Measurements from ENCODE around the gene TXNDC16. TPM values are rescaled to one million over a fixed set of nuclear protein-coding genes. Genes with fewer than 3 reads are reported as not detected.

Gene TXNDC16
- total RNA-seq, 1 donor from 2014 or later, result 6.8 TPM

- no peak for DNase-seq (ENCODE audit: low spot score)
- Mint-ChIP-seq H3K27ac (ENCODE audit: unreplicated experiment) (no peak overlapping the region), H3K9me3 (ENCODE audit: unreplicated experiment) (no peaks in the 10 kb centered on the region)
Observed at GRCh38 chr14:52545584-52546317, 6.6 kb downstream of the TXNDC16 start.

GRCh38 chr14:52538623-52539022 lies 13.7 kb downstream of the TXNDC16 start:
- H3K36me3 Mint-ChIP-seq (ENCODE audit: low read depth, unreplicated experiment), result no peaks in the 10 kb centered on the region
- peaks cover 13% of the 10 kb centered on the region for H3K4me1 Mint-ChIP-seq (ENCODE audit: unreplicated experiment)
- no peak for DNase-seq (ENCODE audit: low spot score)
- no peak overlapping the region for H3K4me3 Mint-ChIP-seq (ENCODE audit: unreplicated experiment)
- TF ChIP-seq CTCF (IDR thresholded peaks at IDR 0.05; ENCODE audit: unreplicated experiment), result no peak
- H3K27me3 Mint-ChIP-seq (ENCODE audit: unreplicated experiment), result no peaks in the 10 kb centered on the region
- H3K9me3 Mint-ChIP-seq (ENCODE audit: unreplicated experiment), result no peaks in the 10 kb centered on the region
- H3K27ac Mint-ChIP-seq (ENCODE audit: unreplicated experiment), result no peak overlapping the region

More at GRCh38 chr14:52545584-52546317, 6.6 kb downstream of the TXNDC16 start:
- H3K36me3 Mint-ChIP-seq (ENCODE audit: low read depth, unreplicated experiment), result no peaks in the 10 kb centered on the region
- TF ChIP-seq CTCF (IDR thresholded peaks at IDR 0.05; ENCODE audit: unreplicated experiment), result no peak
- peaks cover 7% of the 10 kb centered on the region for H3K4me1 Mint-ChIP-seq (ENCODE audit: unreplicated experiment)
- H3K27me3 Mint-ChIP-seq (ENCODE audit: unreplicated experiment), result peaks cover 2% of the 10 kb centered on the region
- no peak overlapping the region for H3K4me3 Mint-ChIP-seq (ENCODE audit: unreplicated experiment)

- Mint-ChIP-seq H3K4me3 (ENCODE audit: unreplicated experiment) (no peak overlapping the region), H3K27me3 (ENCODE audit: unreplicated experiment) (no peaks in the 10 kb centered on the region), H3K4me1 (ENCODE audit: unreplicated experiment) (peaks cover 13% of the 10 kb centered on the region), H3K36me3 (ENCODE audit: low read depth, unreplicated experiment) (no peaks in the 10 kb centered on the region), H3K9me3 (ENCODE audit: unreplicated experiment) (no peaks in the 10 kb centered on the region), H3K27ac (ENCODE audit: unreplicated experiment) (no peak overlapping the region)
- TF ChIP-seq CTCF (IDR thresholded peaks at IDR 0.05; ENCODE audit: unreplicated experiment), result no peak
- no peak for DNase-seq (ENCODE audit: low spot score)
Observed at GRCh38 chr14:52536269-52536668, 16.0 kb downstream of the TXNDC16 start.

- TF ChIP-seq CTCF (IDR thresholded peaks at IDR 0.05; ENCODE audit: unreplicated experiment), result no peak
- Mint-ChIP-seq H3K27me3 (ENCODE audit: unreplicated experiment) (no peaks in the 10 kb centered on the region), H3K36me3 (ENCODE audit: low read depth, unreplicated experiment) (no peaks in the 10 kb centered on the region), H3K4me1 (ENCODE audit: unreplicated experiment) (no peaks in the 10 kb centered on the region), H3K9me3 (ENCODE audit: unreplicated experiment) (no peaks in the 10 kb centered on the region), H3K27ac (ENCODE audit: unreplicated experiment) (no peak overlapping the region), H3K4me3 (ENCODE audit: unreplicated experiment) (no peak overlapping the region)
- no peak for DNase-seq (ENCODE audit: low spot score)
Observed at GRCh38 chr14:52531481-52531880, 20.8 kb downstream of the TXNDC16 start.

GRCh38 chr14:52527052-52527451 lies 25.3 kb downstream of the TXNDC16 start:
- H3K9me3 Mint-ChIP-seq (ENCODE audit: unreplicated experiment), result no peaks in the 10 kb centered on the region
- H3K4me1 Mint-ChIP-seq (ENCODE audit: unreplicated experiment), result peaks cover 2% of the 10 kb centered on the region
- no peaks in the 10 kb centered on the region for H3K27me3 Mint-ChIP-seq (ENCODE audit: unreplicated experiment)
- no peaks in the 10 kb centered on the region for H3K36me3 Mint-ChIP-seq (ENCODE audit: low read depth, unreplicated experiment)
- TF ChIP-seq CTCF (IDR thresholded peaks at IDR 0.05; ENCODE audit: unreplicated experiment), result no peak
- H3K27ac Mint-ChIP-seq (ENCODE audit: unreplicated experiment), result no peak overlapping the region
- no peak for DNase-seq (ENCODE audit: low spot score)
- H3K4me3 Mint-ChIP-seq (ENCODE audit: unreplicated experiment), result no peak overlapping the region

All from endothelial cell (in vitro differentiated cells).